HEK293 (cell line): ENCODE measurements around the gene KIF2C.

Experiments used
- CTCF ChIP-seq: fragments of 450-650 bp; formaldehyde crosslinking; IDR thresholded peaks from 2 replicates; pipeline ENCODE4 v1.5.1; 2016; ENCODE audit warnings: missing biosample characterization, missing genetic modification characterization
- HIC1 ChIP-seq: fragments of 450-650 bp; formaldehyde crosslinking; IDR thresholded peaks from 2 replicates; pipeline ENCODE4 v1.5.1; 2016; ENCODE audit warnings: missing biosample characterization, missing genetic modification characterization
- HOXD13 ChIP-seq: sonication (generic); formaldehyde crosslinking; IDR thresholded peaks from 2 replicates; pipeline ENCODE4 v1.8.0; 2022; ENCODE audit warnings: missing genetic modification reagents, borderline replicate concordance
- INSM2 ChIP-seq: fragments of 450-650 bp; formaldehyde crosslinking; IDR thresholded peaks from 2 replicates; pipeline ENCODE4 v1.5.1; 2016; ENCODE audit warnings: missing biosample characterization, missing genetic modification characterization
- OSR2 ChIP-seq: fragments of 450-650 bp; formaldehyde crosslinking; IDR thresholded peaks from 2 replicates; pipeline ENCODE4 v1.5.1; 2016; ENCODE audit warnings: missing biosample characterization, missing genetic modification characterization
- SETDB1 ChIP-seq: IDR thresholded peaks from one replicate; pipeline ENCODE4 v1.6.1; 2017; ENCODE audit warnings: mild to moderate bottlenecking, low read length, moderate library complexity, mixed read lengths; ENCODE audit not compliant: insufficient read length
- TCF7L2 ChIP-seq: IDR thresholded peaks from 2 replicates; pipeline ENCODE4 v1.6.1; 2011; ENCODE audit warnings: low read depth, mild to moderate bottlenecking, inconsistent platforms, low read length, moderate library complexity, borderline replicate concordance
- ZBTB48 ChIP-seq: fragments of 450-650 bp; formaldehyde crosslinking; IDR thresholded peaks from 2 replicates; pipeline ENCODE4 v1.5.1; 2016; ENCODE audit warnings: missing biosample characterization, missing genetic modification characterization
- ZEB2 ChIP-seq: fragments of 450-650 bp; formaldehyde crosslinking; IDR thresholded peaks from 2 replicates; pipeline ENCODE4 v1.5.1; 2016; ENCODE audit warnings: missing biosample characterization, missing genetic modification characterization
- ZIC2 ChIP-seq: fragments of 450-650 bp; formaldehyde crosslinking; IDR thresholded peaks from 2 replicates; pipeline ENCODE4 v1.5.1; 2016; ENCODE audit warnings: missing biosample characterization, missing genetic modification characterization
- ZNF112 ChIP-seq: fragments of 450-650 bp; formaldehyde crosslinking; IDR thresholded peaks from 2 replicates; pipeline ENCODE4 v1.5.0; 2017; ENCODE audit warnings: missing biosample characterization, missing genetic modification characterization
- ZNF16 ChIP-seq: fragments of 450-650 bp; formaldehyde crosslinking; IDR thresholded peaks from 2 replicates; pipeline ENCODE4 v1.5.1; 2016; ENCODE audit warnings: low read depth, missing biosample characterization, missing genetic modification characterization
- ZNF2 ChIP-seq: fragments of 450-650 bp; formaldehyde crosslinking; IDR thresholded peaks from 2 replicates; pipeline ENCODE4 v1.5.1; 2016; ENCODE audit warnings: missing biosample characterization, missing genetic modification characterization
- ZNF354C ChIP-seq: fragments of 450-650 bp; formaldehyde crosslinking; IDR thresholded peaks from 2 replicates; pipeline ENCODE4 v1.5.1; 2016; ENCODE audit warnings: missing biosample characterization, missing genetic modification characterization, low read depth, borderline replicate concordance
- ZNF362 ChIP-seq: fragments of 450-650 bp; formaldehyde crosslinking; IDR thresholded peaks from 2 replicates; pipeline ENCODE4 v1.5.1; 2016; ENCODE audit warnings: missing biosample characterization, missing genetic modification characterization
- ZNF391 ChIP-seq: fragments of 450-650 bp; formaldehyde crosslinking; IDR thresholded peaks from 2 replicates; pipeline ENCODE4 v1.5.1; 2016; ENCODE audit warnings: low read depth, missing biosample characterization, missing genetic modification characterization, borderline replicate concordance
- ZNF426 ChIP-seq: fragments of 450-650 bp; formaldehyde crosslinking; IDR thresholded peaks from 2 replicates; pipeline ENCODE4 v1.5.1; 2017; ENCODE audit warnings: missing biosample characterization, missing genetic modification characterization, mild to moderate bottlenecking, inconsistent platforms, moderate library complexity
- ZNF473 ChIP-seq: fragments of 450-650 bp; formaldehyde crosslinking; IDR thresholded peaks from 2 replicates; pipeline ENCODE4 v1.5.1; 2017; ENCODE audit warnings: missing biosample characterization, missing genetic modification characterization
- ZNF548 ChIP-seq: fragments of 450-650 bp; formaldehyde crosslinking; IDR thresholded peaks from 2 replicates; pipeline ENCODE4 v1.5.1; 2016; ENCODE audit warnings: missing biosample characterization, missing genetic modification characterization
- ZNF558 ChIP-seq: fragments of 450-650 bp; formaldehyde crosslinking; IDR thresholded peaks from 2 replicates; pipeline ENCODE4 v1.5.1; 2016; ENCODE audit warnings: missing biosample characterization, missing genetic modification characterization
- ZNF560 ChIP-seq: fragments of 450-650 bp; formaldehyde crosslinking; IDR thresholded peaks from 2 replicates; pipeline ENCODE4 v1.5.1; 2017; ENCODE audit warnings: missing biosample characterization, missing genetic modification characterization, borderline replicate concordance
- ZNF621 ChIP-seq: fragments of 450-650 bp; formaldehyde crosslinking; IDR thresholded peaks from 2 replicates; pipeline ENCODE4 v1.5.1; 2017; ENCODE audit warnings: missing biosample characterization, missing genetic modification characterization
- ZNF624 ChIP-seq: fragments of 450-650 bp; formaldehyde crosslinking; IDR thresholded peaks from 2 replicates; pipeline ENCODE4 v1.5.1; 2017; ENCODE audit warnings: missing biosample characterization, missing genetic modification characterization
- ZNF791 ChIP-seq: fragments of 450-650 bp; formaldehyde crosslinking; IDR thresholded peaks from 2 replicates; pipeline ENCODE4 v1.5.1; 2016; ENCODE audit warnings: missing biosample characterization, missing genetic modification characterization
- ZSCAN5A ChIP-seq: fragments of 450-650 bp; formaldehyde crosslinking; IDR thresholded peaks from 2 replicates; pipeline ENCODE4 v1.5.1; 2016; ENCODE audit warnings: missing biosample characterization, missing genetic modification characterization
- TF ChIP-seq, protein P1 (sequence below): fragments of 450-650 bp; formaldehyde crosslinking; IDR thresholded peaks from 2 replicates; pipeline ENCODE4 v1.5.0; 2017; ENCODE audit warnings: missing biosample characterization, missing genetic modification characterization, borderline replicate concordance
- TF ChIP-seq, protein P2 (sequence below): fragments of 450-650 bp; formaldehyde crosslinking; IDR thresholded peaks from 2 replicates; pipeline ENCODE4 v1.5.1; 2016; ENCODE audit warnings: missing biosample characterization, missing genetic modification characterization

KIF2C gene

DNA sequence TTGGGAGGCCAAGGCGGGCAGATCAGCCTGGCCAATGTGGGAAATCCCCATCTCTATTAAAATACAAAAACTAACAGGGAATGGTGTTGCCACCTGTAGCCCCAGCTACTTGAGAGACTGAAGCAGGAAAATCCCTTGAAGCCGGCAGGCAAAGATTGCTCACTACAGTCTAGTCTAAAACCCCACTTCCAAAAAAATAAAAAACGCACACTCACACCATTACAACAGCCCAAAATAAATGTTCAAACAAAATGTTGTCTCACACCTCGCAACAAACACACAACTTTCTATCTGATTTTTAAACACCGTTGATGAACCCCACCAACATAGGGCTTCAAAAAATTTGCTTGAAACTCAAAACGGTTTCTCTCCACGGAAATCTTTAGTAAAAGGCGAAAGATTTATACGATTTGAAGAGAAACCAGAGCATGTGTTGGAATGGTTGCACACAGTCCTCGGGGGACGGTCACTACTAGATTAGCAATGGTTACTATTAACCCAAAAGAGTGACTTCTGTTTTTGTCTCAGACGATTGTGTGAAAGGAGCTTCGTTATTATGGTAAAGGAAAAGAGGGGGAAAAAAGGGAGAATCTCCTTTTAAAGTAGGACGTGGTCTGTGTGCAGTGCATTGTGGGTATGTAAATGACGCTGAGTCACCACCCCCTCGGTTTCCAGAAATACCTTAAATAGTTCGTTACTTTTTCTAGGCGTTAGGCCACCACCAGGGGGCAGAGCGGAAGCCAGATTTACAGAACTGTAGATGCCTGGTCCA is 8.7 kb upstream of the KIF2C start, which contains the start of gene RNU5D-1 (continued):
- TF ChIP-seq INSM2 (tag by site-specific recombination), result peak; percentile 98
- TF ChIP-seq ZNF621 (tag by site-specific recombination), result no peak
- TF ChIP-seq ZSCAN5A (tag by site-specific recombination), result no peak
- peak; percentile 78; the same call in 1 of the 2 replicates for TF ChIP-seq ZEB2 (tag by site-specific recombination)
- no peak for TF ChIP-seq ZNF624 (tag by site-specific recombination)
- TF ChIP-seq, protein P1, sequence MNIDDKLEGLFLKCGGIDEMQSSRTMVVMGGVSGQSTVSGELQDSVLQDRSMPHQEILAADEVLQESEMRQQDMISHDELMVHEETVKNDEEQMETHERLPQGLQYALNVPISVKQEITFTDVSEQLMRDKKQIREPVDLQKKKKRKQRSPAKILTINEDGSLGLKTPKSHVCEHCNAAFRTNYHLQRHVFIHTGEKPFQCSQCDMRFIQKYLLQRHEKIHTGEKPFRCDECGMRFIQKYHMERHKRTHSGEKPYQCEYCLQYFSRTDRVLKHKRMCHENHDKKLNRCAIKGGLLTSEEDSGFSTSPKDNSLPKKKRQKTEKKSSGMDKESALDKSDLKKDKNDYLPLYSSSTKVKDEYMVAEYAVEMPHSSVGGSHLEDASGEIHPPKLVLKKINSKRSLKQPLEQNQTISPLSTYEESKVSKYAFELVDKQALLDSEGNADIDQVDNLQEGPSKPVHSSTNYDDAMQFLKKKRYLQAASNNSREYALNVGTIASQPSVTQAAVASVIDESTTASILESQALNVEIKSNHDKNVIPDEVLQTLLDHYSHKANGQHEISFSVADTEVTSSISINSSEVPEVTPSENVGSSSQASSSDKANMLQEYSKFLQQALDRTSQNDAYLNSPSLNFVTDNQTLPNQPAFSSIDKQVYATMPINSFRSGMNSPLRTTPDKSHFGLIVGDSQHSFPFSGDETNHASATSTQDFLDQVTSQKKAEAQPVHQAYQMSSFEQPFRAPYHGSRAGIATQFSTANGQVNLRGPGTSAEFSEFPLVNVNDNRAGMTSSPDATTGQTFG (tag by site-specific recombination), result no peak
- no peak for TF ChIP-seq ZNF548 (tag by site-specific recombination)
- peak; percentile 72; the same call in 1 of the 2 replicates for TF ChIP-seq CTCF
- TF ChIP-seq ZNF558 (tag by site-specific recombination), result peak; percentile 23; the same call in 1 of the 2 replicates
- 0 out of 2 replicates have a peak, but pooled peaks have one; percentile 12 for TF ChIP-seq HIC1
- no peak; the same call in 1 of the 2 replicates for TF ChIP-seq ZBTB48 (tag by site-specific recombination)
- no peak for TF ChIP-seq ZIC2 (tag by site-specific recombination)
- TF ChIP-seq ZNF791 (tag by site-specific recombination), result no peak
- TF ChIP-seq ZNF2 (tag by site-specific recombination), result peak; percentile 90; the same call in 1 of the 2 replicates
- TF ChIP-seq SETDB1, result peak; percentile 82
- no peak for TF ChIP-seq ZNF354C (tag by site-specific recombination)
- no peak for TF ChIP-seq ZNF16 (tag by site-specific recombination)
- TF ChIP-seq TCF7L2, result no peak
- TF ChIP-seq HOXD13 (CRISPR knock-in tag), result 0 out of 2 replicates have a peak, but pooled peaks have one; percentile 10
- no peak for TF ChIP-seq ZNF473 (tag by site-specific recombination)
- no peak; the same call in 1 of the 2 replicates for TF ChIP-seq ZNF362 (tag by site-specific recombination)
- peak; percentile 70; the same call in 1 of the 2 replicates for TF ChIP-seq ZNF391 (tag by site-specific recombination)
- peak; percentile 68 for TF ChIP-seq OSR2 (tag by site-specific recombination)
- TF ChIP-seq ZNF426 (tag by site-specific recombination), result no peak
- TF ChIP-seq, protein P2, sequence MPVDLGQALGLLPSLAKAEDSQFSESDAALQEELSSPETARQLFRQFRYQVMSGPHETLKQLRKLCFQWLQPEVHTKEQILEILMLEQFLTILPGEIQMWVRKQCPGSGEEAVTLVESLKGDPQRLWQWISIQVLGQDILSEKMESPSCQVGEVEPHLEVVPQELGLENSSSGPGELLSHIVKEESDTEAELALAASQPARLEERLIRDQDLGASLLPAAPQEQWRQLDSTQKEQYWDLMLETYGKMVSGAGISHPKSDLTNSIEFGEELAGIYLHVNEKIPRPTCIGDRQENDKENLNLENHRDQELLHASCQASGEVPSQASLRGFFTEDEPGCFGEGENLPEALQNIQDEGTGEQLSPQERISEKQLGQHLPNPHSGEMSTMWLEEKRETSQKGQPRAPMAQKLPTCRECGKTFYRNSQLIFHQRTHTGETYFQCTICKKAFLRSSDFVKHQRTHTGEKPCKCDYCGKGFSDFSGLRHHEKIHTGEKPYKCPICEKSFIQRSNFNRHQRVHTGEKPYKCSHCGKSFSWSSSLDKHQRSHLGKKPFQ (tag by site-specific recombination), result peak; percentile 87
- TF ChIP-seq ZNF560 (tag by site-specific recombination), result no peak
- TF ChIP-seq ZNF112, result no peak
